ENCODE results near the gene SLC26A9. TPM values are rescaled to one million over a fixed set of nuclear protein-coding genes. Genes with fewer than 3 reads are reported as not detected.

SLC26A9 gene
- total and polyA plus RNA-seq, 2 of the 4 experiments (the other 2 are of a cell fraction): not detected

- ChIA-PET CTCF (interaction anchor here (0.6 to 2.5 kb wide), 3 partner anchors 52 to 179 kb away, joined by 4 to 9 read pairs (median 7); no protein-coding TSS in a partner anchor), POLR2A (ENCODE audit: unreplicated experiment) (no interaction called here)
- in situ Hi-C loops (cut with MboI; ENCODE audit: low sequenced_read_pairs): no loop called here
- no peak overlapping the region for H3K4me2 ChIP-seq (ENCODE audit: low read depth, low read length)
- H3K14ac ChIP-seq (replicated peaks; ENCODE audit: low read depth, low read length): no peak overlapping the region
- no peak overlapping the region for H2BK120ac ChIP-seq (ENCODE audit: low read depth, low read length)
- no peak overlapping the region for H3K23ac ChIP-seq (ENCODE audit: low read depth, low read length)
- intact Hi-C loops (cut with micrococcal nuclease): loop anchor here (10.0 kb wide), 1 partner anchor 376 kb away; no protein-coding TSS in a partner anchor
- no peak overlapping the region for H2BK5ac ChIP-seq (ENCODE audit: low read depth, low read length, poor library complexity, severe bottlenecking)
- H3K27me3 ChIP-seq (ENCODE audit: control insufficient read depth, insufficient read depth, low read length): peaks cover 23% of the 10 kb centered on the region
- no peaks in the 10 kb centered on the region for H3K9me3 ChIP-seq (ENCODE audit: control insufficient read depth, insufficient read depth, low read length)
- H4K5ac ChIP-seq (ENCODE audit: low read depth, low read length): no peak overlapping the region
- TF ChIP-seq MAZ (IDR thresholded peaks at IDR 0.05; ENCODE audit: borderline replicate concordance, low read depth, low read length) (no peak), RAD21 (IDR thresholded peaks at IDR 0.05; ENCODE audit: low read length) (no peak), CTCF (conservative IDR thresholded peaks at IDR 0.05; ENCODE audit: low read depth, low read length) (no peak), SMC3 (IDR thresholded peaks at IDR 0.05; ENCODE audit: low read depth, low read length) (no peak), CEBPB (IDR thresholded peaks at IDR 0.05; ENCODE audit: low read depth, low read length) (no peak), NFE2L2 (IDR thresholded peaks at IDR 0.05; ENCODE audit: low read depth, low read length) (no peak), POLR2A (IDR thresholded peaks at IDR 0.05; ENCODE audit: low read depth, low read length) (no peak), MXI1 (IDR thresholded peaks at IDR 0.05; ENCODE audit: borderline replicate concordance, low read depth, low read length) (no peak), MAFK (IDR thresholded peaks at IDR 0.05; ENCODE audit: low read depth, low read length) (no peak), FOS (IDR thresholded peaks at IDR 0.05; ENCODE audit: low read depth, low read length) (no peak)
- no peak overlapping the region for H3K4me3 ChIP-seq (ENCODE audit: insufficient read depth, low read depth, low read length)
- H2AK5ac ChIP-seq (ENCODE audit: low read depth, low read length): no peak overlapping the region
- no peak overlapping the region for H3K18ac ChIP-seq (ENCODE audit: low read depth, low read length)
- DNase-seq (no peak), ATAC-seq (ENCODE audit: low read depth) (0 out of 2 replicates have a peak, but pooled peaks have one; percentile 24)
- H3K36me3 ChIP-seq (ENCODE audit: control insufficient read depth, insufficient read depth, low read length): no peaks in the 10 kb centered on the region
- H3K79me1 ChIP-seq (ENCODE audit: low read depth in 1 of 2, low read length in 2 of 2): no peaks in the 10 kb centered on the region
- no peak overlapping the region for H2AFZ ChIP-seq (replicated peaks; ENCODE audit: low read length, poor library complexity)
- WGBS, 2 experiments (ENCODE audit: extremely low coverage in 2 of 2, insufficient read length in 1 of 2): no CpG with 5 or more reads among the region's 1 CpG
- dilution Hi-C loops (cut with HindIII; ENCODE audit: low sequenced_read_pairs, unreplicated experiment): no loop called here
- no peaks in the 10 kb centered on the region for H3K4me1 ChIP-seq (ENCODE audit: control insufficient read depth, insufficient read depth, low read length)
- H3K27ac ChIP-seq (ENCODE audit: insufficient read depth, low read length): no peak overlapping the region
- no peaks in the 10 kb centered on the region; the same call in 1 of the 2 replicates for H4K20me1 ChIP-seq (ENCODE audit: insufficient read depth, low read length)
- H2AK9ac ChIP-seq (replicated peaks; ENCODE audit: low read depth, low read length, poor library complexity): no peak overlapping the region
- BruUV-seq (replicated peaks): no TSS peak
- H3K56ac ChIP-seq (ENCODE audit: extremely low read depth, insufficient read depth, low read length): no peak overlapping the region
- H3K4ac ChIP-seq (ENCODE audit: low read depth, low read length): no peak overlapping the region
- no peak overlapping the region for H2BK20ac ChIP-seq (ENCODE audit: low read depth, low read length)
- no peak overlapping the region for H4K8ac ChIP-seq (ENCODE audit: low read depth in 2 of 2, low read length in 2 of 2)
- H4K91ac ChIP-seq (ENCODE audit: insufficient read depth, low read depth, low read length): no peak overlapping the region
- peaks cover 27% of the 10 kb centered on the region for H3K9me1 ChIP-seq (ENCODE audit: insufficient read depth, low read length)
- no peak overlapping the region for H3K9ac ChIP-seq (ENCODE audit: low read depth, low read length)
- H2BK15ac ChIP-seq (ENCODE audit: low read depth, low read length): no peak overlapping the region
These were observed 27.2 kb upstream of the SLC26A9 start for GRCh38 chr1:205970486-205970885.
